Fibroblast of lung (primary cell): Measurements from ENCODE around the gene SDC4. TPM values are rescaled to one million over a fixed set of nuclear protein-coding genes. Genes with fewer than 3 reads are reported as not detected.

ENCODE experiments used
- DNase-seq, 2 donors: peaks; one replicate each; pipeline versions ENCODE4 v3.0.0 to v3.0.0-alpha.2; 2010; ENCODE audit warnings: low read depth in 2 of 2
- H2AFZ ChIP-seq: 2 replicates; pipeline ENCODE4 v1.5.1; 2012; ENCODE audit warnings: low read length, control low read depth, inconsistent platforms
- H3K27ac ChIP-seq: 2 replicates; pipeline ENCODE4 v1.5.1; 2011; ENCODE audit warnings: low read length, control low read depth; ENCODE audit not compliant: insufficient read depth
- H3K27me3 ChIP-seq: 2 replicates; pipeline ENCODE4 v1.5.1; 2011; ENCODE audit warnings: mild to moderate bottlenecking, low read length; ENCODE audit not compliant: control insufficient read depth, insufficient read depth
- H3K36me3 ChIP-seq: 2 replicates; pipeline ENCODE4 v1.5.1; 2011; ENCODE audit warnings: low read length; ENCODE audit not compliant: control insufficient read depth, insufficient read depth
- H3K4me1 ChIP-seq: 2 replicates; pipeline ENCODE4 v1.5.1; 2011; ENCODE audit warnings: low read length; ENCODE audit not compliant: control insufficient read depth, insufficient read depth; ENCODE audit errors: extremely low read depth
- H3K4me2 ChIP-seq: 2 replicates; pipeline ENCODE4 v1.5.1; 2011; ENCODE audit warnings: low read length, control low read depth; ENCODE audit not compliant: insufficient read depth; ENCODE audit errors: extremely low read depth
- H3K4me3 ChIP-seq, 4 experiments: fragments of 200-600 bp in 1 of 4; sonication (generic) in 1 of 4; replicated peaks in 1 of 4; 2 replicates each; pipeline ENCODE4 v1.5.1; 2011 to 2016; ENCODE audit warnings: low read length in 4 of 4, low read depth in 3 of 4, mild to moderate bottlenecking in 3 of 4, control low read depth in 2 of 4, inconsistent platforms in 1 of 4, mixed read lengths in 1 of 4; ENCODE audit not compliant: insufficient read depth in 1 of 4; ENCODE audit errors: control extremely low read depth in 1 of 4
- H3K79me2 ChIP-seq: 2 replicates; pipeline ENCODE4 v1.5.1; 2012; ENCODE audit warnings: mild to moderate bottlenecking, low read length, inconsistent platforms; ENCODE audit not compliant: control insufficient read depth, insufficient read depth
- H3K9ac ChIP-seq: 2 replicates; pipeline ENCODE4 v1.5.1; 2011; ENCODE audit warnings: mild to moderate bottlenecking, low read length, control low read depth; ENCODE audit not compliant: insufficient read depth
- H3K9me3 ChIP-seq: 2 replicates; pipeline ENCODE4 v1.5.1; 2012; ENCODE audit warnings: low read depth, low read length; ENCODE audit not compliant: control insufficient read depth, insufficient read depth
- H4K20me1 ChIP-seq: 2 replicates; pipeline ENCODE4 v1.5.1; 2011; ENCODE audit warnings: low read length; ENCODE audit not compliant: control insufficient read depth, insufficient read depth; ENCODE audit errors: extremely low read depth
- EZH2 ChIP-seq: IDR thresholded peaks from 2 replicates; pipeline ENCODE4 v1.5.1; 2012; ENCODE audit warnings: low read length, control low read depth, mild to moderate bottlenecking; ENCODE audit errors: missing control alignments
- polyA plus RNA-seq, 2 donors: library from polyadenylated mRNA; depleted of rRNA in 1 of 2; stranded (reverse) in 1 of 2; unstranded in 1 of 2; fragments of >200 nt; gene quantifications; 2 replicates each; pipeline ENCODE4 v1.2.1, GENCODE V29; 2011 to 2012; ENCODE audit warnings: missing spikeins in 1 of 2
- total RNA-seq: library from RNA; depleted of rRNA; stranded (reverse); fragments of >200 nt; gene quantifications from 2 replicates; pipeline ENCODE4 v1.2.1, GENCODE V29; 2014
- TF ChIP-seq, protein P1 (sequence below), 2 donors: IDR thresholded peaks in 1 of 2; conservative IDR thresholded peaks in 1 of 2; 1 replicate in 1 of 2; 2 replicates in 1 of 2; pipeline ENCODE4 v1.5.1; 2011 to 2012; ENCODE audit warnings: low read length in 2 of 2, control low read depth in 1 of 2, inconsistent platforms in 1 of 2, low read depth in 1 of 2, mild to moderate bottlenecking in 1 of 2

The SDC4 gene
- total and polyA plus RNA-seq, 2 donors (not counting 1 experiment from before 2014, with no cell fraction given), result 175 to 312 TPM

DNA sequence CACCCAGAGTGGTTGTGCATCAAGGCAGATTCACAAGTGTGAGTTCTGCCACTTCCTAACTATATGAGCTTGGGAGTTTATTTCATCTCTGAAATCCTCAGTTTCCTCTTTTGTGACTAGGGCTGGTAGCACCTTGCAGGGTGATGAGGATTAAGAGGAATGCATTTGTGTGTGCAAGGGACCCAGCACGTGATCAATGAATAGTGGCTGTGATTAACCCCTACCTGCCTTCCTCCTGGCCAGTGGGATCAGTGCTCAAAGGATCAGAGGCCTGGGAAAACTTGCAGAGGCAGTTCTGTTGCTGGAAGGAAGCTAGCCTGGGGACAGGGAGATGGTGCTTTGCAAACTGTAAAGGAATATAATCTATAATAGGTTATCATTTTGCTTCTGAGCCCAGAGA, 7.3 kb downstream of the SDC4 start:
- no peaks in the 10 kb centered on the region for H3K27me3 ChIP-seq
- H3K4me3 ChIP-seq, result no peak overlapping the region
- H3K4me1 ChIP-seq, result peaks cover 73% of the 10 kb centered on the region
- H3K9me3 ChIP-seq, result no peaks in the 10 kb centered on the region
- peaks cover 14% of the 10 kb centered on the region for H3K36me3 ChIP-seq
- H2AFZ ChIP-seq, result no peak overlapping the region
- H3K27ac ChIP-seq, result peak overlapping the region; percentile 46
- peak in 1 of 2 donors; percentile 8 for DNase-seq
- no peaks in the 10 kb centered on the region for H4K20me1 ChIP-seq
- H3K9ac ChIP-seq, result no peak overlapping the region
- peaks cover 85% of the 10 kb centered on the region for H3K79me2 ChIP-seq
- TF ChIP-seq, protein P1, sequence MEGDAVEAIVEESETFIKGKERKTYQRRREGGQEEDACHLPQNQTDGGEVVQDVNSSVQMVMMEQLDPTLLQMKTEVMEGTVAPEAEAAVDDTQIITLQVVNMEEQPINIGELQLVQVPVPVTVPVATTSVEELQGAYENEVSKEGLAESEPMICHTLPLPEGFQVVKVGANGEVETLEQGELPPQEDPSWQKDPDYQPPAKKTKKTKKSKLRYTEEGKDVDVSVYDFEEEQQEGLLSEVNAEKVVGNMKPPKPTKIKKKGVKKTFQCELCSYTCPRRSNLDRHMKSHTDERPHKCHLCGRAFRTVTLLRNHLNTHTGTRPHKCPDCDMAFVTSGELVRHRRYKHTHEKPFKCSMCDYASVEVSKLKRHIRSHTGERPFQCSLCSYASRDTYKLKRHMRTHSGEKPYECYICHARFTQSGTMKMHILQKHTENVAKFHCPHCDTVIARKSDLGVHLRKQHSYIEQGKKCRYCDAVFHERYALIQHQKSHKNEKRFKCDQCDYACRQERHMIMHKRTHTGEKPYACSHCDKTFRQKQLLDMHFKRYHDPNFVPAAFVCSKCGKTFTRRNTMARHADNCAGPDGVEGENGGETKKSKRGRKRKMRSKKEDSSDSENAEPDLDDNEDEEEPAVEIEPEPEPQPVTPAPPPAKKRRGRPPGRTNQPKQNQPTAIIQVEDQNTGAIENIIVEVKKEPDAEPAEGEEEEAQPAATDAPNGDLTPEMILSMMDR (conservative IDR thresholded peaks at IDR 0.05 in 1 of 2, IDR thresholded peaks at IDR 0.05 in 1 of 2; ENCODE audit: low read depth in 1 of 2, low read length in 2 of 2), result no peak
- TF ChIP-seq EZH2, result no peak
- H3K4me2 ChIP-seq, result peak overlapping the region; percentile 15

DNA sequence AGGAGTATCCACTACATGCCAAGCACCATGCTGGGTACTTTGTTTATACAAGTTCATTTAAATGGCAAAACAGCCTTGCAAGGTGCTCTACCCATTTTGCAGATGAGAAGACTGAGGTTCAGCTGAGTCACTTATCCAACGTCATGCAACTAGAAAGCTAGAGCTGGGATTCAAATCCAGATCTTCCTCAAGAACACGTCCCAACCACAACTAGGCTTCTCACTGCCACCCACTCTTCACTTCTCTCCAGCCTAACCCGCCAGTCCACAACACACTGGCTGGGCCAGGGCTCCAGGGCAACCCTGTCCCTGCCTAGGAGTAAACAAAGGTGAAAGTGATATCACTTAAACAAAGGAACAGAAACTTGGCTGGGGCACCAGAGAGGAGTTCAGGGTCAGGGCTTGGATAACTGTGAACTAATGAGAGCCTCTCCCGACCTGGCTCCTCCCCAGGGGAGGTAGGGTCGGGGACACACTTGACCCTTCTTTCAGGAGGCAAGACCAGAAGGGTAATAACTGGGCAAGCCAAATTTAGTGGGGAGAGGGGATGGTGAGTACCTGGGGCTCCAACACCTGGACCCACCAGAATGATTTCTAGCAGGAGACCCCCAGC, 7.9 kb downstream of the SDC4 start:
- H3K27me3 ChIP-seq, result no peaks in the 10 kb centered on the region
- peaks cover 85% of the 10 kb centered on the region for H3K79me2 ChIP-seq
- peak overlapping the region; percentile 46 for H3K27ac ChIP-seq
- H3K9ac ChIP-seq, result no peak overlapping the region
- H4K20me1 ChIP-seq, result no peaks in the 10 kb centered on the region
- no peak overlapping the region for H3K4me3 ChIP-seq
- H2AFZ ChIP-seq, result no peak overlapping the region
- H3K9me3 ChIP-seq, result no peaks in the 10 kb centered on the region
- no peak overlapping the region for H3K4me2 ChIP-seq
- no peak for DNase-seq
- TF ChIP-seq, protein P1 (conservative IDR thresholded peaks at IDR 0.05 in 1 of 2, IDR thresholded peaks at IDR 0.05 in 1 of 2; ENCODE audit: low read depth in 1 of 2, low read length in 2 of 2), result no peak
- TF ChIP-seq EZH2, result no peak
- peaks cover 18% of the 10 kb centered on the region for H3K36me3 ChIP-seq
- peaks cover 77% of the 10 kb centered on the region for H3K4me1 ChIP-seq

- H3K4me1 ChIP-seq, result peaks cover 75% of the 10 kb centered on the region
- H3K4me2 ChIP-seq, result no peak overlapping the region
- no peak for DNase-seq
- peak overlapping the region; percentile 46 for H3K27ac ChIP-seq
- H3K36me3 ChIP-seq, result peaks cover 20% of the 10 kb centered on the region
- no peaks in the 10 kb centered on the region for H3K9me3 ChIP-seq
- H3K9ac ChIP-seq, result no peak overlapping the region
- no peak overlapping the region for H2AFZ ChIP-seq
- no peak for TF ChIP-seq EZH2
- TF ChIP-seq, protein P1 (conservative IDR thresholded peaks at IDR 0.05 in 1 of 2, IDR thresholded peaks at IDR 0.05 in 1 of 2; ENCODE audit: low read depth in 1 of 2, low read length in 2 of 2), result no peak
- H3K27me3 ChIP-seq, result no peaks in the 10 kb centered on the region
- peaks cover 85% of the 10 kb centered on the region for H3K79me2 ChIP-seq
- H4K20me1 ChIP-seq, result no peaks in the 10 kb centered on the region
- no peak overlapping the region for H3K4me3 ChIP-seq
These were observed 8.4 kb downstream of the SDC4 start for GRCh38 chr20:45339799-45340198.
